Measurements from ENCODE around the gene CENPP.
"Not testable (repeated sequence)": the region's sequence is repeated elsewhere in the genome, so short reads cannot be mapped to it uniquely, and the experiment has no call there.

CENPP gene

DNA sequence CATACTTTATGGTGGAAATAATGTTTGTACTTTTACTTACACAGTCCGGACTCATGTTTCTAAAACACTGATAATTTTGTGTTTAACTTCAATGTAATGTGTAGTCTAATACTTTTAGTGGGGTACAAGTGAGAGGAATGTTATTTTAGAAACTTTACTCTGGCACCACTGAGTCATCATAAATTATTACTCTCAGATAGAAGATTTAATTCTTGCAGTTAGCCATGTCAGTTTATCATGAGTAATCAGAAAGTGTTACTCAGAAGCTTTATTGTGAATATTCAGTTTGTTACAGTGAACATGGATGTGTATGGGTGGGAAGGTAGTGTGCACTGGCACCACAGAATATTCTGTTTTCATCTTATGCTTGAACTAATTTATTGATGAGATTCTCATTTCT is 58.6 kb downstream of the CENPP start:
- no peak for DNase-seq

- DNase-seq = no peak
These were observed 59.2 kb downstream of the CENPP start for GRCh38 chr9:92385001-92385400.

DNA sequence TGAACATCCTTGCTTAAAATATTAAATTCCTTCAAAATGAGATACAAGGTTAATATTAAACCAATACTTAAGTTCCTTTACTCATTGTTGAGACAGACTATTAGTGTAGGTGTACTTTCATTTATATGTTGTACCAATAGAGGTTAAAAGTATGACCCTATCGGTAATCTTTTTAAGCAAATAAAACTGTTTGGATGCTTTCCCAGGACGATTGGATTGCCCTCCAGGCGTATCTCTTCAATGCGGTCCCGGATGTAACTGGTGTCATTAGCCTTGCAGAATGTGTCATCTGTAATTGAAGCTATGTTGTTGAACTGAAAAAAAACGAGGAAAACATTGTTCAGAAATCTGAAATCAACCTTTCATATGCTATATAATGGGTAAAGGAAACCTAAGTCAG is 59.7 kb downstream of the CENPP start:
- no peak for DNase-seq

- DNase-seq = no peak
These were observed 60.2 kb downstream of the CENPP start for GRCh38 chr9:92385953-92386352.

GRCh38 chr9:92392690-92393089 is 66.9 kb downstream of the CENPP start:
- no peak for DNase-seq

GRCh38 chr9:92393686-92394085 is 67.9 kb downstream of the CENPP start:
- no peak for DNase-seq

DNA sequence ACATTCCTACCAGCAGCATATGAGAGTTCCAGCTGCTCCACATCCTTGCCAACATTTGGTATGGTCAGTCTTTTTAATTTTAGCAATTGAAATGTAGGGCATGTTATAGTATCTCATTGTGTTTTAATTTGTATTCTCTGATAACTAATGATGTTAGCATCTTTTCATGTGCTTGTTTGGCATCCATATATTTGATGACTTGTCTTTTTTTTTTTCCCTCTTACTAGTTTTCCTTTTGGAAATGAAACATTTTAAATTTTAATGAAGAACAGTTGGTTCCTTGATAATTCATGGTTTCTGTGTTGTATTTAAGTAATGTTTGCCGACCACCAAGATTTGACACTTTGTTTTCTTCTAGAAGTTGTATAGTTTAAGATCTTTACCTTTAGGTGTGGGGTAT is 69.9 kb downstream of the CENPP start:
- no peak for DNase-seq

DNA sequence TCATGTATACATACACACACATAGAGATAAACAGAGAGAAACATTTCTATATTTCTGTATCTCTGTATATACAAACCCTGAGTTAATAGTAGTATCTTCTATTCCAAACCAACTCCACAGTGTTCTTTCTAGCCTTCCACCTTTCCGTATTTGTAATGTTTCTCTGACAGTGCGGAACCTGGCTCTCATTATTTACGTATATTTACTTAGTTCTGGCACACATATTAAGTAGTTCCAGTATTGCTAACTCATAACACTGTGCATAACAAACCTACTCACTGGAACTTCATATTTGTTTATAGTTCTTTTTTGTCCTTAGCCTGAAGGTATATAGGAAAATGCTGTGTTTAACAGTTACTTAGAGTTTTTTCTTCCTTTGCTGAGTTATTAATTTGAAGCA is 72.1 kb downstream of the CENPP start:
- DNase-seq = no peak

DNA sequence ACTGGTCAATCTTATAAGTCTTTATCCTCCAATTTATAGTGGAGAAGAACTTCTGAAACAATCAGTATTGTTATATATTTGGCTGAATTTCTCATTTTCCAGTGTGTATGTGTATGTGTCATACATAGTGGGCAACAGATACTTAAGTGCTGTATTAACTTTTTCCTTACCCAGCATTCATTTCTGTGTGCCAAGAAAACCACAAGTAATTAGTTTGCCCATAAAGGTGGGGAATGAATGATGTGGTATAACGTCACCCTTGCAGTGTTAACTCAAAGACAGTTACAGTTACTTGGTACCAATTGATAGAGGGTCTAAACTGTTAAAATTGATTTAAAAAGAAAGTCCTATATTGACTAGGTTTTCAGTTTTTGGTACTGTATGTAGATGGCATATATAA is 76.6 kb downstream of the CENPP start:
- DNase-seq = no peak

DNA sequence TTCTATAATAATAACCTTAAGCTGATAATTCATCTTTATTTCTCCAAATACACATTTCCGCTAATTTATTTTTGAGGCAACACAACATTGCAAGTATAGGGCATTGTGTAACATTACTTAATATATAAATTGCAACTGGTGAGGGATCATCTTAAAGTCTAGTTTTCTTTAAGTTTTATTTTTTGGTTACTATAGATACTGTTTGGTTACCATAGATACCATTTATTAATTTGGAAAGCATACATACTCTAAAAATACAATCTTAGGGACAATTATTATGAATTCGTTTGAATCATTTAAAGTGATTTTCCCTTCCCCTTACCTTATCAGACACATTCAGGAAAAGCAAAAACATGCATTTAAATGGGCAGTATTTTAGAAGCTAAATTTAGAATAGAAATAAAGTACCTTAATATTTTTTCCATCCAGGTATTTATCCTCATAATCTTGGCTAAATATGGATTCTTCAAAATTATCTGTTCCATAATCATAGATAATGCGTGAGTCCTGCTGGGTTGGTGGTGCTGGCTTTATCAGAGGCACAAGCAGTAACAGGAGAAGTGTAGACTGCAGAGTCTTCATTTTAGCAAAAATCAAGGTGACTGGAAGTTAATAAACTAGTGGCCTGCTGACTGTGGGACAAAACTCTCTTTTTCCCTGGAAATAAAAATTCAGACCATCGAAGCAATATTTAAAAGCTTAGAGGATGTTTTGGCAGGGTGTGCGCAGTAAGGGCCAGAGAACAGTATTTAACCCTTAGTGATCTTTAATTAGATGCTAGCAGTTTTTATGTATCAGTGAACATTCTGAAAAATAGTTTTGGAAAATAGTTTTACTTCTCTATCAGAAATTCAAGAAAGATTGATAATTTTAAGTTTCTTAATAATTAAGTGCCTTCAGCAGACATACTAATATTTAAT is 77.3 kb downstream of the CENPP start:
- DNase-seq = no peak

GRCh38 chr9:92404042-92404836 is 78.5 kb downstream of the CENPP start, which contains the start of gene OGN:
Gene OGN (minus strand): TSS chr9:92404578. CDS start chr9:92403407, 1,171 bp downstream.
- DNase-seq = no peak

GRCh38 chr9:92405818-92406217 is 80.1 kb downstream of the CENPP start:
- DNase-seq = no peak

DNA sequence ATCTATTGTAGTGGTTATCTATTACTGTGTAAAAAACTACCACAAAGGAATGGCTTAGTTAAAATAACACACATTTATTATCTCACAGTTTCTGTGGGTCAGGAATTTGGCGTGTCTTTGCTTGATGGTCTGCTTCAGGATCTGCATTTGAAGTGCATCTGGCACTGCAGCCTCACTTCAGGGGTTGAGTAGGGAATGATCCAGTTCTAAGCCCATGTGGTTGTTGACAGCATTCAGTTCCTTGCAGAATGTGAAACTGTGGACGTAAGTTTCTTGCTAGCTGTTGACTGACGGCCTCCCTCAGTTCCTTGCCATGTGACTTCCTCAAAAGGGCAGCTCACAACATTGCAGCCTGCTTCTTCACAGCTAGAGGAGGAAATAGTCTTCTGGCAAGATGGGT is 80.7 kb downstream of the CENPP start:
- no peak for DNase-seq

DNA sequence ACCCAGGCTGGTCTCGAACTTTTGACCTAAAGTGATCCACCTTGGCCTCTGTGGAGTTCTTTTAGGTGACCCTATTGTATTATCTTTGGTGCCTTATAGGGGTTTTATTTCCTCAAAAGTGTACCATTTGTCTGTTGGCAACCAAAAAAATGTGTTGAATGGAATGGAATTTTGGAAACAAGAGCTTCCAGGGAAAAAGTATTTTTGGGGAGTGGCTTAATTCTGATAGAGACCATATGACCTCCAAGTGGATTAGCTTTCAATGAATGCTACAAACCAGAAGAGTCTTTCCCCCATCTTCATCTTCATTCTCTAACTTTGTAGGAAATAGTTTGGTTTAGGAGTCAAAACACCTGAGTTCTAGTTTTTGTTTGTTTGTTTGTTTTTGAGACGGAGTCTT is 82.1 kb downstream of the CENPP start:
- DNase-seq = no peak

DNA sequence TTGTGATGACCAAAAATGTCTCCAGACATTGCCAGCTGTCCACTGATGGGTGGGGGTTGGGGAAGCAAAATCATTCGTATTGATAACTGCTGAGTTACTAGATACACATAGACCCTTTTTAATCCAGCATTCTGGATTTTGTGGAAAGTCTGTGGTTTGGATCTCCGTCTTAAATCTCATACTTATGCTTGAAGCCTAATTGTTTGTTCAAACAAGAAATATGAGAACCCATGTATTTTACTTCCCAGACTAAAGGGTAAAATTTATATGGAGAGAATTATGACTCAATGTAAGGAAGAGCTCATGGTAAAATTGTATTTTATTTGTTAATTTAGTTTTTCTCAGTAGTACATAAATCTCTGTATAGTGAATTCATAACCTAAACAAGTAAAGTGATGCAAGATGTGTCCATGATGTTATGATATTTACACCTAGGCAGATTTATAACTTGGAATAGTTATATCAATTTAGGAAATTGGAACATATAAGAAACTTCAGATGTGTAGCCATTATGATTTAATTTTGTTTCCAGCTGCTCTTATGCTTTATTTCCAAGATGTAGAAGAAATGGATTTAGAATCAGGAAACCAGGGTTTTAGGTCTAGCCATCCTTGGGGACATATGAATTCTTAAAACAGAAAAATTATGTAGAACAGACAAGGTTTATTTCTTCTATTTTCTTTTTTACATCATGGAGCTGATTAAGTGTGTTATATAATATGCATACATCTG is 83.2 kb downstream of the CENPP start:
- no peak for DNase-seq

GRCh38 chr9:92411157-92411556 is 85.4 kb downstream of the CENPP start:
- not testable (repeated sequence) for DNase-seq

GRCh38 chr9:92414566-92414965 is 88.8 kb downstream of the CENPP start:
- no peak for DNase-seq

DNA sequence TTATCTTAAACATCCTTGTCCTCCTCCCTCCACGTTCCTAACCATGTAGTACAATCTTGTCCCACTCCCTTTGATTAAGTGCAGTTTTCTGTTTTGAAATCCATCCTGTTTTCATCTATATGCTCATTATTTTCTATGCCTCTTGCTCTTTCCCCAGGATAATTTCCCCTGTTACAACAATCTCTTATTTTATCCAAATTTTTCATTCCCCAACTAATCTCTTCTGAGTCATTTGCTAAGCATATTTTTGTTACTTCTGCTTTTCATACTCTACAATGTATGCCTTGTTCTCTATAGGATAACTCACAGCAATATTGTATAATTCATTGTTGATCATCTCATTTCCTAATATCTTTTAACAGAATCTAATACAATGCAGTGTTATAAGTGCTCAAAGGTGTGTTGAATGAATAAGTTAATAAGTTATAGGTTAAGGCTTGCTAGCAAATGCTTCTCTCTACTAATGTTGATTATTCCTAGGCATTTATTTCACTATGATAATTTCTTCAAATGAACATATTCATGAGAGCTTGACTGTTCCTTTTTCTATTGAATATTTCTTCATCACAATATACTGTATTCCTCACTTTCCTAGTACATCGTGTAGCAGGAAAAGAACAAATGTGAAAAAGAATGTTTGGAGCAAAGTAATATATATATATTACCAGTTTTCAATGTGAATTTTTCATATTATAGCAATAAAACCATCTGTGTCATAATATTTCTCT is 97.0 kb downstream of the CENPP start:
- DNase-seq = no peak

GRCh38 chr9:92423612-92424011 is 97.9 kb downstream of the CENPP start:
- DNase-seq = no peak

- no peak for DNase-seq
These were observed 98.6 kb downstream of the CENPP start, which contains the start of gene OMD for GRCh38 chr9:92424340-92424739. Gene OMD (minus strand): TSS chr9:92424471. CDS start chr9:92417558, 6,913 bp downstream.

DNA sequence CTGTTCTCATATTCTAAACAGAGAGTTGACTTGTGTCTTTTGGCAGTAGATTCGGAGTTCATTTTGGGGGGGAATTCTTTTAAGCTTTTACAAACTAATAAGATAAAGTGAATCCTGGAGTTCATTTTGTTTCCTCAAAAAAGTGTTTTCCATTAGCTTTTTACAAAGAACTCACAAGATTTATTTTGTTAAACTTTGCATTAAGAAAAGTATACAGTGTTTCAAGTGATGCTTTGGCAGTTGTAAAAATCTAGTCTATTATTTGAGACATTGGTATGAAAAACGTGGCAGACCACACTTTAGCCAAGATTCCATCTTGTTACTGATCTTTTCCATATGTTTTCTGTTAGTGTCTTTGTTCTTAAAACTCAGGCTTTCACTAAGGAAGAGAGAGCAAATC is 99.7 kb downstream of the CENPP start:
- no peak for DNase-seq

DNA sequence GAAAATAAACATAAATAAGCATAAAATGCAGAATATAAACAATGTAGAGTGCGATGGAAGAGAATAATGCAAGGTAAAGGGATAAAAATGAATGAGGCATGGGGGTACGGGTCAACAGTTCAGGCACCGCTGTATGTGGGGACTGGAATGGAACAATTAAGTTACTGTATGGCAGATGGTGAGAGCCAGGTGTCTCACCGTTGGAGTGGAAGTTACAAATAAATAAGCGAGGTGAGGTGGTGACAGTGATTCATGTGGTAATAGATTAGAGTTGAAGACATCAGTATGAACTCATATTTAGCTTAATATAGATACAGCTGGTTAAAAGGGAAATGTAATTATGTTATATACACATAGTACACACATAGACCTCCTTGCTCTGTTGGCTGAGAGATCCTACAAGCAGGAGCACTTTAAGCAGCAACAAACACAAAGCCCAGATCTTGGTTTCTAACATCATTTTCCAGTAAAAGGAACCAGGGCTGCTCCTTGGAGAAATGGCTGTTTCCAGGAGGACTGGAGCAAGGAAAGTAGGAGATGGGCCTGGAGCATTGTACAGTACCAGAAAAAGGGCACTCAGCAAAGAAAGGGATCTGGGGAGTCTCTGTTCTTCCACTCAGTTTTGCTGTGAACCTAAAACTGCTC is 100.9 kb downstream of the CENPP start:
- no peak for DNase-seq
